ENCODE measurements around the gene SYVN1.

SYVN1 gene

GRCh38 chr11:65163684-65164083 is 29.4 kb upstream of the SYVN1 start:
- CTCF ChIA-PET = interaction anchor here (1.3 kb wide), 1 partner anchor 40 kb away, joined by 4 read pairs; no protein-coding TSS in a partner anchor

GRCh38 chr11:65160643-65161042 is 26.3 kb upstream of the SYVN1 start:
- DNase-seq (ENCODE audit: low read depth, low spot score) = no peak
- ChIA-PET CTCF (interaction anchor here (1.1 kb wide), 1 partner anchor 45 kb away, joined by 3 read pairs; no protein-coding TSS in a partner anchor), POLR2A (no interaction called here)
- H3K4me3 ChIP-seq (ENCODE audit: low read depth, low read length) = no peak overlapping the region
- no peak for TF ChIP-seq CTCF (IDR thresholded peaks at IDR 0.05; ENCODE audit: insufficient read depth, low read length, missing control alignments)

More at GRCh38 chr11:65163684-65164083, 29.4 kb upstream of the SYVN1 start:
- no peak for DNase-seq (ENCODE audit: low read depth, low spot score)
- TF ChIP-seq CTCF (IDR thresholded peaks at IDR 0.05; ENCODE audit: insufficient read depth, low read length, missing control alignments) = no peak
- H3K4me3 ChIP-seq (ENCODE audit: low read depth, low read length) = no peak overlapping the region
- POLR2A ChIA-PET = no interaction called here

- no peak for TF ChIP-seq CTCF (IDR thresholded peaks at IDR 0.05; ENCODE audit: insufficient read depth, low read length, missing control alignments)
- DNase-seq (ENCODE audit: low read depth, low spot score) = no peak
- ChIA-PET CTCF (no interaction called here), POLR2A (no interaction called here)
- H3K4me3 ChIP-seq (ENCODE audit: low read depth, low read length) = no peak overlapping the region
These were observed 24.7 kb upstream of the SYVN1 start for GRCh38 chr11:65159012-65159411.

GRCh38 chr11:65157336-65157735 is 23.0 kb upstream of the SYVN1 start:
- no peak for DNase-seq (ENCODE audit: low read depth, low spot score)
- ChIA-PET POLR2A (no interaction called here), CTCF (interaction anchor here (0.9 to 1.3 kb wide), 2 partner anchors 9 to 158 kb away, joined by 3 read pairs; no protein-coding TSS in a partner anchor)
- no peak for TF ChIP-seq CTCF (IDR thresholded peaks at IDR 0.05; ENCODE audit: insufficient read depth, low read length, missing control alignments)
- no peak overlapping the region for H3K4me3 ChIP-seq (ENCODE audit: low read depth, low read length)

- ChIA-PET POLR2A (no interaction called here), CTCF (interaction anchor here (0.9 to 1.3 kb wide), 2 partner anchors 9 to 158 kb away, joined by 3 read pairs; no protein-coding TSS in a partner anchor)
- no peak overlapping the region for H3K4me3 ChIP-seq (ENCODE audit: low read depth, low read length)
- no peak for DNase-seq (ENCODE audit: low read depth, low spot score)
- no peak for TF ChIP-seq CTCF (IDR thresholded peaks at IDR 0.05; ENCODE audit: insufficient read depth, low read length, missing control alignments)
These were observed 22.6 kb upstream of the SYVN1 start for GRCh38 chr11:65156926-65157325.

GRCh38 chr11:65156256-65156655 is 21.9 kb upstream of the SYVN1 start:
- no peak overlapping the region for H3K4me3 ChIP-seq (ENCODE audit: low read depth, low read length)
- ChIA-PET POLR2A (no interaction called here), CTCF (interaction anchor here (0.9 to 1.3 kb wide), 2 partner anchors 10 to 159 kb away, joined by 3 read pairs; no protein-coding TSS in a partner anchor)
- no peak for TF ChIP-seq CTCF (IDR thresholded peaks at IDR 0.05; ENCODE audit: insufficient read depth, low read length, missing control alignments)
- no peak for DNase-seq (ENCODE audit: low read depth, low spot score)
